Peyer's patch (tissue), 4 donors: ENCODE data around the gene PDZD2.

ENCODE experiments used
- POLR2A ChIP-seq, 2 donors: fragments of 450-650 bp; IDR thresholded peaks; one replicate each; pipeline ENCODE4 v1.5.1; 2017; ENCODE audit warnings: antibody characterized with exemption in 2 of 2, mild to moderate bottlenecking in 2 of 2, moderate library complexity in 2 of 2
- TF ChIP-seq, protein P1 (sequence below), 6 experiments: fragments of 450-650 bp in 4 of 6; fragments of 200-600 bp in 2 of 6; sonication (generic) in 1 of 6; IDR thresholded peaks; one replicate each; pipeline ENCODE4 v1.5.1; 2017 to 2019; ENCODE audit warnings: antibody characterized with exemption in 6 of 6, mild to moderate bottlenecking in 3 of 6, moderate library complexity in 1 of 6

DNA sequence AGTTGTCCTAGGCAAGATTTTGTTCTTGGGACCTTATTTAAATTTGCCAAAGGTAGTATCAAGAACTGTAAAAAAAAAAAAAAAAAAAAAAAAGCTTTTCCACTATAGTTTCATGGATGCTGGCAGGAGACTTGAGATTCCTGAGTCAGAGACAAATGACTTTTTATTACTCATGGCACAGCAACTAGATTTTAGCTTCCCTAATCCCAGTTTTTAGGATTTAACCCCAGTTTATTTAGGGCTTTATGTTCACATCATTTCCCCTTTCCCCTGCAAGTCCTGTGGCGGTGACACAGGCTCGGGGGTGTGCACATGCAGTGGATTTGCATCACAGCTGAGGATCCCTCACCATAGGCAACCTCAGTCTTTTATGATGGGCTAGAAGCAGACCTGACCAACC, 390.3 kb downstream of the PDZD2 start:
- TF ChIP-seq, protein P1, sequence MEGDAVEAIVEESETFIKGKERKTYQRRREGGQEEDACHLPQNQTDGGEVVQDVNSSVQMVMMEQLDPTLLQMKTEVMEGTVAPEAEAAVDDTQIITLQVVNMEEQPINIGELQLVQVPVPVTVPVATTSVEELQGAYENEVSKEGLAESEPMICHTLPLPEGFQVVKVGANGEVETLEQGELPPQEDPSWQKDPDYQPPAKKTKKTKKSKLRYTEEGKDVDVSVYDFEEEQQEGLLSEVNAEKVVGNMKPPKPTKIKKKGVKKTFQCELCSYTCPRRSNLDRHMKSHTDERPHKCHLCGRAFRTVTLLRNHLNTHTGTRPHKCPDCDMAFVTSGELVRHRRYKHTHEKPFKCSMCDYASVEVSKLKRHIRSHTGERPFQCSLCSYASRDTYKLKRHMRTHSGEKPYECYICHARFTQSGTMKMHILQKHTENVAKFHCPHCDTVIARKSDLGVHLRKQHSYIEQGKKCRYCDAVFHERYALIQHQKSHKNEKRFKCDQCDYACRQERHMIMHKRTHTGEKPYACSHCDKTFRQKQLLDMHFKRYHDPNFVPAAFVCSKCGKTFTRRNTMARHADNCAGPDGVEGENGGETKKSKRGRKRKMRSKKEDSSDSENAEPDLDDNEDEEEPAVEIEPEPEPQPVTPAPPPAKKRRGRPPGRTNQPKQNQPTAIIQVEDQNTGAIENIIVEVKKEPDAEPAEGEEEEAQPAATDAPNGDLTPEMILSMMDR (IDR thresholded peaks at IDR 0.05), result no peak
- TF ChIP-seq POLR2A (IDR thresholded peaks at IDR 0.05), result no peak
